HepG2 (cell line): ENCODE results near the gene GRIP2. TPM values are rescaled to one million over a fixed set of nuclear protein-coding genes. Genes with fewer than 3 reads are reported as not detected.

Source experiments
- ATAC-seq: fragments of 200-7000 bp; cut with Tn5 transposase; 3 replicates; pipeline ENCODE4 v1.9.1; 2020; ENCODE audit warnings: mild to moderate bottlenecking, moderate library complexity
- BruUV-seq: library from RNA; stranded (reverse); fragments of 400-500 nt; replicated peaks from 2 replicates; lab custom pipeline; 2021; lab: Mats Ljungman, UMichigan
- CTCF ChIA-PET: fragments of 300-600 bp; formaldehyde crosslinking; extraction: SDS; loops from one replicate; lab custom pipeline; 2021; ENCODE audit warnings: low total read pairs, inconsistent platforms, low intra/inter-chr PET ratio; lab: Yijun Ruan, JAX
- POLR2A ChIA-PET: fragments of 350-600 bp; sonication (Branson Sonifier 250); formaldehyde crosslinking; loops from one replicate; lab custom pipeline; 2020; ENCODE audit warnings: antibody characterized with exemption, inconsistent platforms; lab: Yijun Ruan, JAX
- DNase-seq: peaks from one replicate; pipeline ENCODE4 v3.0.0-alpha.2; 2015; ENCODE audit warnings: low spot score
- FAIRE-seq: peaks from 3 replicates; lab custom pipeline; 2011; peaks lifted over from hg19 to GRCh38; lab: Jason Lieb, UNC
- H2AFZ ChIP-seq: one replicate; pipeline ENCODE4 v1.6.1; 2011; ENCODE audit warnings: low read length, inconsistent platforms
- H3K27ac ChIP-seq: fragments of 300-600 bp; 3 replicates; pipeline ENCODE4 v1.8.0; 2011; ENCODE audit warnings: mixed run types, mild to moderate bottlenecking, mixed read lengths, low read length, inconsistent platforms; ENCODE audit not compliant: insufficient read depth; ENCODE audit errors: extremely low read length
- H3K27me3 ChIP-seq, 2 experiments: fragments of 200-600 bp in 1 of 2; 2 replicates in 1 of 2; 3 replicates in 1 of 2; pipeline versions ENCODE4 v1.6.0 to v1.8.0; 2011; ENCODE audit warnings: low read length in 2 of 2, mild to moderate bottlenecking in 2 of 2, moderate library complexity in 2 of 2, inconsistent platforms in 1 of 2; ENCODE audit not compliant: insufficient read depth in 2 of 2, control insufficient read depth in 1 of 2
- H3K36me3 ChIP-seq, 2 experiments: fragments of 200-600 bp in 1 of 2; replicated peaks in 1 of 2; 2 replicates in 1 of 2; 3 replicates in 1 of 2; pipeline versions ENCODE4 v1.5.1 to v1.8.0; 2011; ENCODE audit warnings: low read length in 2 of 2, inconsistent platforms in 1 of 2; ENCODE audit not compliant: insufficient read depth in 2 of 2, control insufficient read depth in 1 of 2
- H3K4me1 ChIP-seq: 2 replicates; pipeline ENCODE4 v1.5.1; 2012; ENCODE audit warnings: low read length, inconsistent platforms; ENCODE audit not compliant: insufficient read depth
- H3K4me2 ChIP-seq: 2 replicates; pipeline ENCODE4 v1.6.0; 2011; ENCODE audit warnings: low read depth, low read length, inconsistent platforms
- H3K4me3 ChIP-seq, 3 experiments: fragments of 200-600 bp in 1 of 3; sonication (generic), shearing (Covaris generic) in 1 of 3; replicated peaks in 1 of 3; 2 replicates each; pipeline ENCODE4 v1.5.1; 2011 to 2016; ENCODE audit warnings: low read length in 3 of 3, inconsistent platforms in 2 of 3, low read depth in 2 of 3, mild to moderate bottlenecking in 2 of 3, control low read depth in 1 of 3, mixed read lengths in 1 of 3; ENCODE audit not compliant: insufficient read depth in 1 of 3
- H3K79me2 ChIP-seq: one replicate; pipeline ENCODE4 v1.6.1; 2011; ENCODE audit warnings: low read length, inconsistent platforms; ENCODE audit not compliant: insufficient read depth
- H3K9ac ChIP-seq: 2 replicates; pipeline ENCODE4 v1.6.0; 2011; ENCODE audit warnings: mild to moderate bottlenecking, low read depth, low read length, inconsistent platforms; ENCODE audit not compliant: insufficient read depth
- H3K9me3 ChIP-seq: 2 replicates; pipeline ENCODE4 v1.5.1; 2012; ENCODE audit warnings: mild to moderate bottlenecking, low read length
- H4K20me1 ChIP-seq: 2 replicates; pipeline ENCODE4 v1.6.0; 2011; ENCODE audit warnings: inconsistent platforms, mild to moderate bottlenecking, low read length, moderate library complexity; ENCODE audit not compliant: insufficient read depth
- AGO2 ChIP-seq: fragments of 200-400 bp; formaldehyde crosslinking; optimal IDR thresholded peaks from 2 replicates; pipeline ENCODE3; 2017; ENCODE audit warnings: mild to moderate bottlenecking, low read depth, low read length, moderate library complexity
- ETV5 ChIP-seq: IDR thresholded peaks from 2 replicates; pipeline ENCODE4 v1.6.1; 2018; ENCODE audit warnings: missing biosample characterization, missing genetic modification reagents, inconsistent platforms, borderline replicate concordance
- POLR2AphosphoS5 ChIP-seq: IDR thresholded peaks from 2 replicates; pipeline ENCODE4 v1.6.1; 2012; ENCODE audit warnings: low read depth, low read length
- RBAK ChIP-seq: sonication (generic); formaldehyde crosslinking; IDR thresholded peaks from 2 replicates; pipeline ENCODE4 v1.5.1; 2020; ENCODE audit warnings: mild to moderate bottlenecking, missing genetic modification reagents
- ZNF629 ChIP-seq: sonication (generic); formaldehyde crosslinking; conservative IDR thresholded peaks from 2 replicates; pipeline ENCODE4 v1.5.0; 2020; ENCODE audit warnings: missing genetic modification reagents
- ZSCAN22 ChIP-seq: sonication (generic); formaldehyde crosslinking; IDR thresholded peaks from 2 replicates; pipeline ENCODE4 v1.4.0; 2020; ENCODE audit warnings: mild to moderate bottlenecking, missing genetic modification reagents
- WGBS: methylation state at CpG from one replicate; pipeline ENCODE4 v1.1.6; 2017; ENCODE audit warnings: low lambda C conversion rate; 5-methylcytosine and 5-hydroxymethylcytosine counted together
- in situ Hi-C: cut with HindIII; loops from 2 replicates; pipeline ENCODE4 v1.10.0; 2017; ENCODE audit warnings: low pct_unique_long_range_greater_than_20kb; ENCODE audit not compliant: extremely low pct_ligation_motif_present
- intact Hi-C: fragments of 100-400 bp; cut with micrococcal nuclease; formaldehyde crosslinking; loops from one replicate; pipeline ENCODE4 v1.10.0; 2022; ENCODE audit not compliant: unreplicated experiment
- polyA plus RNA-seq, 8 experiments: library from polyadenylated mRNA; depleted of rRNA in 3 of 8; stranded (reverse) in 7 of 8; unstranded in 1 of 8; fragments of >200 nt; fragmentation: Illumina TruSeq in 4 of 8; extraction: Trizol in 4 of 8; gene quantifications; 2 replicates each; pipeline versions ENCODE4 v1.2.1 to v1.2.3, GENCODE V29; 2011 to 2016; ENCODE audit warnings: low read depth in 4 of 8, missing spikeins in 1 of 8, mixed read lengths in 1 of 8; ENCODE audit not compliant: insufficient read depth in 1 of 8
- total RNA-seq, 5 experiments: library from RNA; depleted of rRNA; stranded (reverse); fragments of >200 nt; fragmentation: Illumina TruSeq; extraction: Trizol; gene quantifications; 2 replicates each; pipeline ENCODE4 v1.2.3, GENCODE V29; 2016; ENCODE audit warnings: low read depth in 1 of 5
- TF ChIP-seq, protein P1 (sequence below): sonication (generic); formaldehyde crosslinking; IDR thresholded peaks from 2 replicates; pipeline ENCODE4 v1.8.0; 2022; ENCODE audit warnings: mild to moderate bottlenecking, missing genetic modification reagents

The GRIP2 gene
- total and polyA plus RNA-seq, 2 of the 13 experiments (the other 11 are each of a cell fraction or from before 2014, with no cell fraction given) = 0.11 to 0.24 TPM

DNA sequence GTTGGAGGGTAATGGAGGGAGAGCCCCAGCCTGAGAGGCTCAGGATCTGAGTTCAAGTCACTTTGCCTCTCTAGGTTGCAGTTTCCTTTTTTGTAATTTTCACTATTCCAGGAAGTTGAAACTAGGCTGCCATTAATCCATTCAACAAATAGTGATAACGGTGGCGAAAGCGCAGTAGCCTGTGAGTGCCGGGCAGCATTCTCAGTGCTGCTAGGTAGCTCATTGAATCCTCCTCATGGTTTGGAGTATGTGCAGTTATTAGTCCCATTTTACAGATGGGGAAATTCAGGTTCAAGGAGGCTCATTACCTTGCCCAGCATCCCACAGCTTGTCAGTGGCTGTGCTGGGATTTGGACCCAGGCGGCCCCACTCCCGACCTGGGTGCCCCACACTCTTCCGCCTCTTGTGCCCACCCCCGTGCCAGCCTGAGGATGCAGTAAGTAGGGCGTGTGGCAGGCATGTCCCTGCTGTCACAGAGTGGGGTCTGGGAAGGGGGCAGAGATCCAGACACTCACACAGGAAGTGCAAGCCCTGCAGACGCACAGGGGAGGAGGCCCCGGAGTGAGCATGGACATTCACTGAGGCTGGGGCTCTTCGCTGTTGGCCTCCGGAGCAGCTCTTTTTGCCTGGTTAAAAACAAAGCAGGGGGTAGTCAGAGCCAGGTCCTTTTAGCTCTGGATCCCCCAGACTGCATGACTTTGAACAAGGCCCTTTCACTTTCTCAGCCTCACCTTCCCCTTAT is 79.0 kb downstream of the GRIP2 start:
- Histone ChIP-seq H3K79me2 (no peaks in the 10 kb centered on the region), H3K27me3 (no peaks in the 10 kb centered on the region), H4K20me1 (no peaks in the 10 kb centered on the region), H3K4me1 (no peaks in the 10 kb centered on the region), H2AFZ (no peak overlapping the region), H3K27ac (no peak overlapping the region), H3K36me3 (peaks cover 11 to 23% of the 10 kb centered on the region in 2 experiments; a peak in 4 of 5 replicates), H3K4me2 (no peak overlapping the region), H3K9ac (no peak overlapping the region), H3K9me3 (no peaks in the 10 kb centered on the region), H3K4me3 (no peak overlapping the region)
- ATAC-seq (peak; percentile 17; the same call in 2 of the 3 replicates), FAIRE-seq (no peak), DNase-seq (no peak)
- in situ Hi-C loops (loop anchor here (5.0 to 10.0 kb wide), 4 partner anchors 59 to 566 kb away; partner anchors contain the start of gene SLC6A6), intact Hi-C loops (loop anchor here (1.0 kb wide), 2 partner anchors 59 to 200 kb away; partner anchors contain the start of gene SLC6A6)
- TF ChIP-seq, protein P1, sequence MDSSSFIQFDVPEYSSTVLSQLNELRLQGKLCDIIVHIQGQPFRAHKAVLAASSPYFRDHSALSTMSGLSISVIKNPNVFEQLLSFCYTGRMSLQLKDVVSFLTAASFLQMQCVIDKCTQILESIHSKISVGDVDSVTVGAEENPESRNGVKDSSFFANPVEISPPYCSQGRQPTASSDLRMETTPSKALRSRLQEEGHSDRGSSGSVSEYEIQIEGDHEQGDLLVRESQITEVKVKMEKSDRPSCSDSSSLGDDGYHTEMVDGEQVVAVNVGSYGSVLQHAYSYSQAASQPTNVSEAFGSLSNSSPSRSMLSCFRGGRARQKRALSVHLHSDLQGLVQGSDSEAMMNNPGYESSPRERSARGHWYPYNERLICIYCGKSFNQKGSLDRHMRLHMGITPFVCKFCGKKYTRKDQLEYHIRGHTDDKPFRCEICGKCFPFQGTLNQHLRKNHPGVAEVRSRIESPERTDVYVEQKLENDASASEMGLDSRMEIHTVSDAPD (CRISPR knock-in tag) = no peak
- TF ChIP-seq POLR2AphosphoS5 (no peak), ZNF629 (peak; percentile 50; the same call in 1 of the 2 replicates)
- 86% methylated on average over 8 of the region's 13 CpGs for WGBS
- ChIA-PET POLR2A (no interaction called here), CTCF (interaction anchor here (1.2 to 3.7 kb wide), 4 partner anchors 59 to 200 kb away, joined by 3 to 41 read pairs (median 9); partner anchors contain the start of gene SLC6A6)
- BruUV-seq = no TSS peak

DNA sequence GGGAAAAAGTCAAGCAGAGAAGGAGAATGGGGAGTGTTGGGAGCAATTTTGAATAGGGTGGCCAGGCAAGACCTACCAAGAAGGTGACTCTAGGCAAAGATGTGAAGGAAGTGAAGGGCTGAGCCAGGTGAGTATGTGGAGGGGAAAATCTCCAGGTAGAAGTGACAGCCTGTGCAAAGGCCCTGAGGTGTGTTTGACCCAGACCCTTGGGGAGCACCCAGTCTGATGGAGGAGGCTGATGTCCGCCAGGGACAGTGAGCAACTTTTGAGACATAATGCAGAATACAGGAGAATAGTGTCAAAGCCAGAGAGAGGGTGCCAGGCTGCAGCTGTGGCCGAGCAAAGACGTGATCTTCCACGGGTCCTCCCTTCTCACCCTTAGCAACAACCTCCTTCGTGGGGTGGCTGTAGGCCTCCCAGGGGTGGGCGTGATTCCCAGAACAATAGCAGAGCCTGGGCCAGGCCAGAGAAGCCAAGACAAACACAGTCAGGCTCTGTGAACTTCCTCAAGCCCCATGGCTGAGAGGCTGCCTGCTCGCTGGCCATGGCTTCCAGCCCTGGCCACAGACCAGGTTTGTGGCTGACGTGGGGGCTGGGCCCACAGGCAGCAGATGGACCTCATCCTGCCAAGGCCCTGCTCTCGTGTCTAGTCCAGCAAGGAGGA is 79.7 kb downstream of the GRIP2 start:
- Histone ChIP-seq H3K9me3 (no peaks in the 10 kb centered on the region), H3K9ac (no peak overlapping the region), H3K36me3 (peaks cover 11 to 24% of the 10 kb centered on the region in 2 experiments; a peak in 4 of 5 replicates), H3K4me3 (no peak overlapping the region), H3K4me1 (no peaks in the 10 kb centered on the region), H2AFZ (no peak overlapping the region), H3K27me3 (no peaks in the 10 kb centered on the region), H3K27ac (no peak overlapping the region), H3K79me2 (no peaks in the 10 kb centered on the region), H3K4me2 (no peak overlapping the region), H4K20me1 (no peaks in the 10 kb centered on the region)
- intact Hi-C loops (loop anchor here (1.0 kb wide), 2 partner anchors 58 to 199 kb away; partner anchors contain the start of gene SLC6A6), in situ Hi-C loops (loop anchor here (5.0 to 10.0 kb wide), 4 partner anchors 58 to 566 kb away; partner anchors contain the start of gene SLC6A6)
- TSS peak; percentile 38 for BruUV-seq
- ChIA-PET POLR2A (no interaction called here), CTCF (interaction anchor here (3.7 kb wide), 1 partner anchor 199 kb away, joined by 41 read pairs; no protein-coding TSS in a partner anchor)
- 83% methylated on average over 3 of the region's 9 CpGs for WGBS
- TF ChIP-seq RBAK (CRISPR knock-in tag) (no peak), ETV5 (CRISPR knock-in tag) (no peak), AGO2 (peak; percentile 24), ZSCAN22 (CRISPR knock-in tag) (peak; percentile 88)
- no peak for ATAC-seq
- no peak for DNase-seq
- FAIRE-seq = no peak
